Right ventricle myocardium superior (tissue), 1 donor: ENCODE measurements around the gene TAC1. TPM values are rescaled to one million over a fixed set of nuclear protein-coding genes. Genes with fewer than 3 reads are reported as not detected.

Experiments
- total RNA-seq: library from RNA; stranded (reverse); fragmentation: NEBNext Ultra II Directional; extraction: Animal tissue kit (Norgen Biotek cat#: 25700); gene quantifications from one replicate; pipeline ENCODE4 v1.2.1, GENCODE V29; 2021
- donor health status: DM: no; HTN: yes; CAD: no; lungs with severe emphysema.

Gene TAC1
- total RNA-seq, 1 donor from 2014 or later = not detected

Other genes starting within 250 kb of the TAC1 start
- 4.5 TPM for gene ASNS, start 140.3 kb downstream of the TAC1 start, total RNA-seq